Measurements from ENCODE around the gene BAX. TPM values are rescaled to one million over a fixed set of nuclear protein-coding genes. Genes with fewer than 3 reads are reported as not detected.
A peak's percentile ranks its signal among the peaks of the same experiment; 100 is the strongest.

BAX gene
- total RNA-seq, 1 experiment from 2014 or later = 49.1 TPM

DNA sequence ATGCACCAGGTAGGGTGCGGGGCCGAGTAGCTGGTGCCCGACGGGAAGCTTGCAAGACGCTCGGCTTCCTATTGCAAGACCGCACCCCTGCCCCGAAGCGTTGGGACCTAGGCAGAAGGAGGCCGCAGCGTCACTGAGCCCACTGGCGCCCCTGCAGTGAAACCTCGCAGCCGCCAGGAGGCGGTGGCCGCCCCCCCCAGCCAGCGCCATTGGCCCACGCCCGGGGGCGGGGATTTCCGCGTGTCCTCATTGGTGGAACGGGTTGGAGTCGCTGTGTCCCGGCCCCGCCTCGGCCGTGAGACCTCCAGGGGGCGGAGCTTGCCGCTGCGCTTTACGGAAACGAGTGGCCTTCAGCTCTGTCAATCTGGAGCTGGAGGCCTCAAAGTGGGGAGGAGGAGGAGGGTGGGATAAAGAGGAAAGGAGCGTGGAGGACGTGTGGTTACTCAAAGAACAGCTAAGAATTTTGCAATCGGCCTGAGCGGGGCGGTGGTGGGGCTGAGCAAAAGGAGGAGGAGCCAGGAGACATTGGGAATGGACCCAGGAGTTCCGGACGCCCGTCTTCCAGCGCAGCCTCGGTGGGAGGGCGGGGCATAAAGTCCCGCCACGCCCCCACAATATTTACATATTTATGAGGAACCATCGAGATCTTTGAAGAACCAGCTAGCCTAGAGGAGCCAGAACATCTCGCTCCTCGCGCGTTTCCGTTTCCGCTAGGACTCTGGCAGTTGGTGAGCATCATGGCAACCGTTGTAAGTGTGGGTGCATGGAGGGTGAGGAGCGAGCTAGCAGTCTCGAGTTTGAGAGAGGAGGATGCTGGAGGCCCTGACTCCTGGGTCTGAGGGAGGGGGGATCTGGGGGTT is 38.7 kb downstream of the BAX start, which contains the start of the genes GYS1 and RUVBL2:
TSS of gene GYS1 (minus strand) at position 135 of the 860 bp plus-strand sequence. CDS start 197 bp downstream, outside the sequence.
TSS of gene RUVBL2 (plus strand) at position 713 of the 860 bp plus-strand sequence. CDS start at position 738, 25 bp downstream.
- Histone ChIP-seq H3K4me3 (peak within 1 kb of the TSS; percentile 63), H3K36me3 (peaks cover 5% of the 10 kb centered on the region; the same call in 1 of the 2 replicates), H3K27ac (peak within 1 kb of the TSS; percentile 54), H3K4me1 (peaks cover 12% of the 10 kb centered on the region), H3K9me3 (replicated peaks) (no peaks in the 10 kb centered on the region), H3K27me3 (no peaks in the 10 kb centered on the region)
- peak; percentile 99 for DNase-seq

- DNase-seq = no peak
- no peaks in the 10 kb centered on the region for H3K9me3 ChIP-seq (replicated peaks)
Observed at GRCh38 chr19:48994035-48994386, 39.3 kb downstream of the BAX start.

GRCh38 chr19:48997972-48998371 is 43.3 kb downstream of the BAX start:
- no peak overlapping the region for H3K4me3 ChIP-seq
- H3K36me3 ChIP-seq = peaks cover 7% of the 10 kb centered on the region; the same call in 1 of the 2 replicates
- no peak overlapping the region for H3K27ac ChIP-seq
- no peaks in the 10 kb centered on the region for H3K9me3 ChIP-seq (replicated peaks)
- no peaks in the 10 kb centered on the region for H3K4me1 ChIP-seq
- DNase-seq = peak; percentile 81 to 84
- no peaks in the 10 kb centered on the region for H3K27me3 ChIP-seq

More at GRCh38 chr19:48994035-48994386, 39.3 kb downstream of the BAX start:
- Histone ChIP-seq H3K36me3 (no peaks in the 10 kb centered on the region; the same call in 1 of the 2 replicates), H3K4me1 (peaks cover 12% of the 10 kb centered on the region), H3K27me3 (no peaks in the 10 kb centered on the region), H3K4me3 (peak overlapping the region; percentile 63), H3K27ac (peak overlapping the region; percentile 51)

- H3K4me3 ChIP-seq = no peak overlapping the region
- peak; percentile 48 to 59 for DNase-seq
Observed at GRCh38 chr19:48999481-49000325, 45.0 kb downstream of the BAX start.

GRCh38 chr19:49004133-49004532 is 49.5 kb downstream of the BAX start:
- Histone ChIP-seq H3K27me3 (no peaks in the 10 kb centered on the region), H3K4me1 (no peaks in the 10 kb centered on the region), H3K27ac (no peak overlapping the region), H3K9me3 (replicated peaks) (no peaks in the 10 kb centered on the region), H3K4me3 (no peak overlapping the region), H3K36me3 (peaks cover 24% of the 10 kb centered on the region)
- DNase-seq = no peak

More at GRCh38 chr19:48999481-49000325, 45.0 kb downstream of the BAX start:
- no peaks in the 10 kb centered on the region for H3K9me3 ChIP-seq (replicated peaks)
- H3K27ac ChIP-seq = no peak overlapping the region
- H3K36me3 ChIP-seq = peaks cover 12% of the 10 kb centered on the region; the same call in 1 of the 2 replicates
- H3K4me1 ChIP-seq = no peaks in the 10 kb centered on the region
- no peaks in the 10 kb centered on the region for H3K27me3 ChIP-seq

- Histone ChIP-seq H3K4me3 (no peak overlapping the region), H3K9me3 (replicated peaks) (no peaks in the 10 kb centered on the region), H3K27ac (no peak overlapping the region), H3K4me1 (no peaks in the 10 kb centered on the region), H3K36me3 (peaks cover 29% of the 10 kb centered on the region), H3K27me3 (no peaks in the 10 kb centered on the region)
- DNase-seq = no peak
Observed at GRCh38 chr19:49004964-49005614, 50.4 kb downstream of the BAX start.

- DNase-seq = no peak
- no peaks in the 10 kb centered on the region for H3K9me3 ChIP-seq (replicated peaks)
- no peak overlapping the region for H3K4me3 ChIP-seq
- no peak overlapping the region for H3K27ac ChIP-seq
- H3K4me1 ChIP-seq = no peaks in the 10 kb centered on the region
- H3K36me3 ChIP-seq = peaks cover 37% of the 10 kb centered on the region
- H3K27me3 ChIP-seq = no peaks in the 10 kb centered on the region
Observed at GRCh38 chr19:49006905-49007304, 52.2 kb downstream of the BAX start.

- H3K4me3 ChIP-seq = no peak overlapping the region
- no peaks in the 10 kb centered on the region for H3K4me1 ChIP-seq
- no peak for DNase-seq
- H3K9me3 ChIP-seq (replicated peaks) = no peaks in the 10 kb centered on the region
- peaks cover 31% of the 10 kb centered on the region for H3K36me3 ChIP-seq
- H3K27ac ChIP-seq = no peak overlapping the region
- no peaks in the 10 kb centered on the region for H3K27me3 ChIP-seq
Observed at GRCh38 chr19:49009828-49010227, 55.2 kb downstream of the BAX start.

DNA sequence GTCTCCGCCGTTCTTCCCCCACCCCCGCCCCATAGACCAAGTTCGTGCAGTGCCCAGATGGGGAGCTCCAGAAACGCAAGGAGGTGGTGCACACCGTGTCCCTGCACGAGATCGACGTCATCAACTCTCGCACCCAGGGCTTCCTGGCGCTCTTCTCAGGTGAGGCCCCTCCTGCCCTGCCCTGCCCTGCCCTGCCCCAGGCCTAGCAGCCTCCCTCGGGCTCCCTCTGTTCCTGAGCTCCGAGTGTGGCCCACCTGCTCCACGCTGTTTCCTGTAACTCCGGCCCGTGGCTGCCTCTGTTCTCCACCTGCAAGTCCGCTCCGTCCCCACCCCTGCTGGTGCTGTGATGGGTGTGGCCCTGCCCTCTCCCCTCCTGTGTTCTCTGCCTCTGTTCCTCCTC is 55.8 kb downstream of the BAX start:
- Histone ChIP-seq H3K27me3 (no peaks in the 10 kb centered on the region), H3K27ac (no peak overlapping the region), H3K9me3 (replicated peaks) (no peaks in the 10 kb centered on the region), H3K36me3 (peaks cover 35% of the 10 kb centered on the region), H3K4me1 (no peaks in the 10 kb centered on the region), H3K4me3 (no peak overlapping the region)
- DNase-seq = no peak

DNA sequence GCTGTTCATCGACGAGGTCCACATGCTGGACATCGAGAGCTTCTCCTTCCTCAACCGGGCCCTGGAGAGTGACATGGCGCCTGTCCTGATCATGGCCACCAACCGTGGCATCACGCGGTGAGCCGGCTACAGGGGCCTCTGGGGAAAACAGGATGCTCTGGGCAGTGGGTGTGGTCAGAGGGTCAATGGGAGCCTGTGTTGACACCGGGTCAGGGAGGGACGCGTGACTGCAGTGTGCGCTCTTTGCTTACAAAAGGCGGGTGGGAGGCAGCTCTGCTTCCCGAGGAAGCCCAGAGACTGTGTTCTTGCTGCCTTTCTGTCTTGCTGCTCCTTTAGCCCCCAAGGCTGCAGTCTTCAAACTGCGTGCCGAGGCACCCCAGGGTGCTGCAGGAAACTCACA is 56.5 kb downstream of the BAX start:
- Histone ChIP-seq H3K27me3 (no peaks in the 10 kb centered on the region), H3K4me1 (no peaks in the 10 kb centered on the region), H3K4me3 (no peak overlapping the region), H3K36me3 (peaks cover 29% of the 10 kb centered on the region), H3K27ac (no peak overlapping the region), H3K9me3 (replicated peaks) (no peaks in the 10 kb centered on the region)
- DNase-seq = no peak

Other genes with a start within 250 kb of the BAX start
- gene MAMSTR, start 235.2 kb upstream of the BAX start, total RNA-seq (2014; rRNA removed; shearing (Covaris generic)) = 19.5 and 24.5 TPM in 2 replicates
- gene RASIP1, start 214.3 kb upstream of the BAX start, total RNA-seq (2014; rRNA removed; shearing (Covaris generic)) = 0.99 and 1.5 TPM in 2 replicates
- not detected in 2 replicates for gene IZUMO1, start 208.0 kb upstream of the BAX start, total RNA-seq (2014; rRNA removed; shearing (Covaris generic))
- not detected in 2 replicates for gene FUT1, start 202.2 kb upstream of the BAX start, total RNA-seq (2014; rRNA removed; shearing (Covaris generic))
- not detected in 2 replicates for gene FGF21, start 199.4 kb upstream of the BAX start, total RNA-seq (2014; rRNA removed; shearing (Covaris generic))
- 31.7 and 36.0 TPM in 2 replicates for gene BCAT2, start 143.8 kb upstream of the BAX start, total RNA-seq (2014; rRNA removed; shearing (Covaris generic))
- gene HSD17B14, start 118.4 kb upstream of the BAX start, total RNA-seq (2014; rRNA removed; shearing (Covaris generic)) = not detected in 2 replicates
- gene PLEKHA4, start 86.3 kb upstream of the BAX start, total RNA-seq (2014; rRNA removed; shearing (Covaris generic)) = 19.3 and 26.6 TPM in 2 replicates
- 11.1 and 12.5 TPM in 2 replicates for gene PPP1R15A, start 82.5 kb upstream of the BAX start, total RNA-seq (2014; rRNA removed; shearing (Covaris generic))
- not detected in 2 replicates for gene TULP2, start 56.1 kb upstream of the BAX start, total RNA-seq (2014; rRNA removed; shearing (Covaris generic))
- gene NUCB1, start 54.6 kb upstream of the BAX start, total RNA-seq (2014; rRNA removed; shearing (Covaris generic)) = 91.2 and 97.1 TPM in 2 replicates
- not detected in 2 replicates for gene DHDH, start 21.2 kb upstream of the BAX start, total RNA-seq (2014; rRNA removed; shearing (Covaris generic))
- gene FTL, start 10.4 kb downstream of the BAX start, total RNA-seq (2014; rRNA removed; shearing (Covaris generic)) = 1,133 and 1,259 TPM in 2 replicates
- gene GYS1, start 38.4 kb downstream of the BAX start, total RNA-seq (2014; rRNA removed; shearing (Covaris generic)) = 38.9 and 42.8 TPM in 2 replicates
- 139 and 152 TPM in 2 replicates for gene RUVBL2, start 39.0 kb downstream of the BAX start, total RNA-seq (2014; rRNA removed; shearing (Covaris generic))
- gene LHB, start 62.2 kb downstream of the BAX start, total RNA-seq (2014; rRNA removed; shearing (Covaris generic)) = not detected in 2 replicates
- not detected in 2 replicates for gene CGB3, start 69.5 kb downstream of the BAX start, total RNA-seq (2014; rRNA removed; shearing (Covaris generic))
- gene CGB2, start 77.0 kb downstream of the BAX start, total RNA-seq (2014; rRNA removed; shearing (Covaris generic)) = not detected in 2 replicates
- gene CGB1, start 82.0 kb downstream of the BAX start, total RNA-seq (2014; rRNA removed; shearing (Covaris generic)) = not detected in 2 replicates
- gene CGB5, start 89.0 kb downstream of the BAX start, total RNA-seq (2014; rRNA removed; shearing (Covaris generic)) = not detected in 2 replicates
- gene CGB8, start 94.2 kb downstream of the BAX start, total RNA-seq (2014; rRNA removed; shearing (Covaris generic)) = not detected in 2 replicates
- gene CGB7, start 102.9 kb downstream of the BAX start, total RNA-seq (2014; rRNA removed; shearing (Covaris generic)) = not detected in 2 replicates
- gene NTF4, start 109.9 kb downstream of the BAX start, total RNA-seq (2014; rRNA removed; shearing (Covaris generic)) = not detected in 2 replicates
- gene KCNA7, start 117.8 kb downstream of the BAX start, total RNA-seq (2014; rRNA removed; shearing (Covaris generic)) = not detected in 2 replicates
- 241 and 253 TPM in 2 replicates for gene SNRNP70, start 130.6 kb downstream of the BAX start, total RNA-seq (2014; rRNA removed; shearing (Covaris generic))
- 4.1 and 5.0 TPM in 2 replicates for gene LIN7B, start 159.5 kb downstream of the BAX start, total RNA-seq (2014; rRNA removed; shearing (Covaris generic))
- 0.99 and 1.7 TPM in 2 replicates for gene C19orf73, start 164.3 kb downstream of the BAX start, total RNA-seq (2014; rRNA removed; shearing (Covaris generic))
- 20.8 and 27.1 TPM in 2 replicates for gene PPFIA3, start 164.7 kb downstream of the BAX start, total RNA-seq (2014; rRNA removed; shearing (Covaris generic))
- gene HRC, start 200.5 kb downstream of the BAX start, total RNA-seq (2014; rRNA removed; shearing (Covaris generic)) = 2.1 and 3.2 TPM in 2 replicates
- 1.2 and 1.8 TPM in 2 replicates for gene TRPM4, start 202.9 kb downstream of the BAX start, total RNA-seq (2014; rRNA removed; shearing (Covaris generic))